ENCODE measurements around the gene APAF1.

DNA sequence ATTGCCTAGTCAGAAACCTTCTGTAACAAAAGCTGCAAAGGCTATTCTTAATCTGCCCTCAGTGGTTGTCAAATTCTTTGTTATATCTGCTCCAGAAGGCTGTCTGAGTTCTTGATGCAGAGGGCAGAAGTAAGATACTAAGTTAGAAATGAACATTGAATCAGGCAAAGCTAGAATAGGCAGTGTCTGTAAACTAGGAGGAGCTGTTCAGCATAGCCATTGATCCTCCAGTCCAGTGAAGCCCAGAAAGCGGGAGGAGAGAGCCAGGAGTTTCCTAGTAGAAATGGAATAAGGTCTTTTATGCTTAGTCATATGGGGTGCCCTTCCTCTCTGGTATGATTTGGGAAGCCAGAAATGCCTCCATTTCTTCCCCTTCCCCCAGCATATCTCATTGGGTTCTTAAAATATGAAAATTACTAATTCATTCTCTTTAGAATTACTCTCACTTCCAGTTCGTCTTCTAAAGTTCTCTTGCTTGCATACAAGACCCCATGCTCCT is 76.2 kb downstream of the APAF1 start:
- no peak for TF ChIP-seq CTCF (IDR thresholded peaks at IDR 0.05; ENCODE audit: low read depth, low read length, missing input control)
- TF ChIP-seq, protein P1, sequence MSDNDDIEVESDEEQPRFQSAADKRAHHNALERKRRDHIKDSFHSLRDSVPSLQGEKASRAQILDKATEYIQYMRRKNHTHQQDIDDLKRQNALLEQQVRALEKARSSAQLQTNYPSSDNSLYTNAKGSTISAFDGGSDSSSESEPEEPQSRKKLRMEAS (IDR thresholded peaks at IDR 0.05), result no peak
- no peak for TF ChIP-seq TAF1 (conservative IDR thresholded peaks at IDR 0.05)
- no peak for TF ChIP-seq REST (IDR thresholded peaks at IDR 0.05)
- no peak for TF ChIP-seq RAD21 (IDR thresholded peaks at IDR 0.05)
- TF ChIP-seq HNF4A (conservative IDR thresholded peaks at IDR 0.05), result no peak
- no peak for TF ChIP-seq GABPA (IDR thresholded peaks at IDR 0.05 in 1 of 2, conservative IDR thresholded peaks at IDR 0.05 in 1 of 2)
- TF ChIP-seq ZBTB33 (IDR thresholded peaks at IDR 0.05), result no peak
- no peak for TF ChIP-seq YY1 (IDR thresholded peaks at IDR 0.05)

Data from liver (tissue), 3 donors.